ENCODE measurements around the gene HAUS5. TPM values are rescaled to one million over a fixed set of nuclear protein-coding genes. Genes with fewer than 3 reads are reported as not detected.
"Not testable (repeated sequence)": the region's sequence is repeated elsewhere in the genome, so short reads cannot be mapped to it uniquely, and the experiment has no call there.

HAUS5 gene
- total and polyA plus RNA-seq, 2 of the 8 experiments (the other 6 are each of a cell fraction or from before 2014, with no cell fraction given): 13.8 to 25.7 TPM

- H3K23me2 ChIP-seq (ENCODE audit: low read depth, low read length); H2BK5ac ChIP-seq (ENCODE audit: low read depth, low read length); H3K27me3 ChIP-seq (replicated peaks in 1 of 4; ENCODE audit: control insufficient read depth in 3 of 4, extremely low read depth in 1 of 4, insufficient read depth in 3 of 4, low read length in 3 of 4); H3K79me1 ChIP-seq (ENCODE audit: low read depth, low read length); H3K9me3 ChIP-seq (ENCODE audit: insufficient read depth in 2 of 2, low read depth in 1 of 2, low read length in 1 of 2); H2BK120ac ChIP-seq (replicated peaks; ENCODE audit: low read depth, low read length); H3K27ac ChIP-seq (ENCODE audit: low read depth, low read length); H2AK5ac ChIP-seq (ENCODE audit: low read depth, low read length); H4K20me1 ChIP-seq (replicated peaks in 1 of 2; ENCODE audit: control insufficient read depth in 1 of 2, insufficient read depth in 2 of 2, low read length in 2 of 2); H3K79me2 ChIP-seq (ENCODE audit: control insufficient read depth in 1 of 2, insufficient read depth in 2 of 2, low read length in 2 of 2); H4K8ac ChIP-seq (ENCODE audit: extremely low read depth, insufficient read depth, low read length); H3K4me3 ChIP-seq (ENCODE audit: extremely low read depth in 1 of 4, insufficient read depth in 2 of 4, low read depth in 3 of 4, low read length in 4 of 4); H3K4me1 ChIP-seq (replicated peaks in 1 of 4; ENCODE audit: control insufficient read depth in 3 of 4, insufficient read depth in 4 of 4, low read length in 3 of 4); H4K5ac ChIP-seq (ENCODE audit: insufficient read length, low read depth, low read length); H3K4me2 ChIP-seq (ENCODE audit: insufficient read depth in 1 of 2, low read depth in 2 of 2, low read length in 2 of 2); H2BK20ac ChIP-seq (ENCODE audit: low read length); H3K36me3 ChIP-seq (ENCODE audit: control insufficient read depth in 2 of 4, insufficient read depth in 4 of 4, low read length in 3 of 4); H2BK12ac ChIP-seq (ENCODE audit: low read depth, low read length); H3K56ac ChIP-seq (replicated peaks; ENCODE audit: insufficient read length, low read depth, low read length); H2BK15ac ChIP-seq (ENCODE audit: low read length); H3K14ac ChIP-seq (ENCODE audit: insufficient read length); H4K91ac ChIP-seq (replicated peaks; ENCODE audit: insufficient read length, low read length); H2AFZ ChIP-seq (ENCODE audit: low read length); H3K9ac ChIP-seq (replicated peaks in 1 of 4; ENCODE audit: extremely low read depth in 1 of 4, low read depth in 3 of 4, low read length in 3 of 4); FAIRE-seq; H3K4ac ChIP-seq (replicated peaks; ENCODE audit: insufficient read length, low read depth, low read length); H3K23ac ChIP-seq (ENCODE audit: insufficient read length); H3K18ac ChIP-seq (ENCODE audit: extremely low read depth, low read length); DNase-seq (ENCODE audit: low read depth in 1 of 2, low spot score in 2 of 2): not testable (repeated sequence)
- ChIA-PET CTCF (ENCODE audit: partially characterized antibody) (interaction anchor here (1.3 to 10.2 kb wide), 3 partner anchors 11 to 98 kb away, joined by 4 to 90 read pairs (median 4); no protein-coding TSS in a partner anchor), POLR2A (ENCODE audit: partially characterized antibody) (interaction anchor here (1.5 kb wide), 1 partner anchor 11 kb away, joined by 6 read pairs; no protein-coding TSS in a partner anchor)
- WGBS, 2 experiments (ENCODE audit: extremely low coverage in 1 of 2, insufficient coverage in 1 of 2, insufficient read length in 1 of 2, insufficient replicate concordance in 2 of 2, low coverage in 1 of 2, low lambda C conversion rate in 2 of 2, missing lambda C conversion rate in 1 of 2): 70% methylated on average over 3 of the region's 3 CpGs; no CpG with 5 or more reads in 1 of the 2 experiments
Observed at GRCh38 chr19:35595026-35595425, 17.5 kb upstream of the HAUS5 start.
